ENCODE measurements around the gene RAD9B. TPM values are rescaled to one million over a fixed set of nuclear protein-coding genes. Genes with fewer than 3 reads are reported as not detected.

The RAD9B gene
- polyA plus RNA-seq, 2 of the 4 experiments (the other 2 are of a cell fraction) = 0.18 to 0.66 TPM

Small RNA genes lying within 50 kb of the gene (small RNA-seq; reads per million reads assigned to genes)
- 0 reads per million in 6 experiments for gene RF00278

Other genes with a start within 250 kb of the RAD9B start
- 415 and 431 TPM in 2 replicates for gene ATP2A2, start 221.1 kb upstream of the RAD9B start, polyA plus RNA-seq (2011; rRNA removed)
- 328 to 356 TPM (median 342 TPM) in 3 replicates for gene ATP2A2, start 221.1 kb upstream of the RAD9B start, polyA plus RNA-seq (2017; fragmentation: RNase III; extraction: RNeasy Plus Mini Kit Qiagen cat#74134 plus additional on column Dnase treatment)
- gene ANAPC7, start 98.6 kb upstream of the RAD9B start, polyA plus RNA-seq (2011; rRNA removed) = 107 and 122 TPM in 2 replicates
- 66.1 to 74.0 TPM (median 70.6 TPM) in 3 replicates for gene ANAPC7, start 98.6 kb upstream of the RAD9B start, polyA plus RNA-seq (2017; fragmentation: RNase III; extraction: RNeasy Plus Mini Kit Qiagen cat#74134 plus additional on column Dnase treatment)
- 83.3 and 171 TPM in 2 replicates for gene ARPC3, start 52.0 kb upstream of the RAD9B start, polyA plus RNA-seq (2011; rRNA removed)
- gene ARPC3, start 52.0 kb upstream of the RAD9B start, polyA plus RNA-seq (2017; fragmentation: RNase III; extraction: RNeasy Plus Mini Kit Qiagen cat#74134 plus additional on column Dnase treatment) = 718 to 772 TPM (median 750 TPM) in 3 replicates
- gene GPN3, start 34.1 kb upstream of the RAD9B start, polyA plus RNA-seq (2011; rRNA removed) = 47.2 and 63.8 TPM in 2 replicates
- gene GPN3, start 34.1 kb upstream of the RAD9B start, polyA plus RNA-seq (2017; fragmentation: RNase III; extraction: RNeasy Plus Mini Kit Qiagen cat#74134 plus additional on column Dnase treatment) = 39.2 to 42.3 TPM (median 39.5 TPM) in 3 replicates
- gene FAM216A, start 33.5 kb upstream of the RAD9B start, polyA plus RNA-seq (2011; rRNA removed) = 27.9 and 40.6 TPM in 2 replicates
- 18.1 to 22.6 TPM (median 18.1 TPM) in 3 replicates for gene FAM216A, start 33.5 kb upstream of the RAD9B start, polyA plus RNA-seq (2017; fragmentation: RNase III; extraction: RNeasy Plus Mini Kit Qiagen cat#74134 plus additional on column Dnase treatment)
- 213 and 230 TPM in 2 replicates for gene VPS29, start 220 bp upstream of the RAD9B start, polyA plus RNA-seq (2011; rRNA removed)
- 180 to 188 TPM (median 183 TPM) in 3 replicates for gene VPS29, start 220 bp upstream of the RAD9B start, polyA plus RNA-seq (2017; fragmentation: RNase III; extraction: RNeasy Plus Mini Kit Qiagen cat#74134 plus additional on column Dnase treatment)
- 27.1 and 30.3 TPM in 2 replicates for gene PPTC7, start 81.0 kb downstream of the RAD9B start, polyA plus RNA-seq (2011; rRNA removed)
- 13.8 to 15.1 TPM (median 14.7 TPM) in 3 replicates for gene PPTC7, start 81.0 kb downstream of the RAD9B start, polyA plus RNA-seq (2017; fragmentation: RNase III; extraction: RNeasy Plus Mini Kit Qiagen cat#74134 plus additional on column Dnase treatment)
- gene TCTN1, start 111.8 kb downstream of the RAD9B start, polyA plus RNA-seq (2011; rRNA removed) = 56.9 and 62.2 TPM in 2 replicates
- gene TCTN1, start 111.8 kb downstream of the RAD9B start, polyA plus RNA-seq (2017; fragmentation: RNase III; extraction: RNeasy Plus Mini Kit Qiagen cat#74134 plus additional on column Dnase treatment) = 26.3 to 27.8 TPM (median 26.5 TPM) in 3 replicates
- gene HVCN1, start 186.8 kb downstream of the RAD9B start, polyA plus RNA-seq (2011; rRNA removed) = 1.1 TPM in 2 replicates
- gene HVCN1, start 186.8 kb downstream of the RAD9B start, polyA plus RNA-seq (2017; fragmentation: RNase III; extraction: RNeasy Plus Mini Kit Qiagen cat#74134 plus additional on column Dnase treatment) = 0.20 to 0.46 TPM (median 0.34 TPM) in 3 replicates
- 210 and 258 TPM in 2 replicates for gene PPP1CC, start 240.6 kb downstream of the RAD9B start, polyA plus RNA-seq (2011; rRNA removed)
- gene PPP1CC, start 240.6 kb downstream of the RAD9B start, polyA plus RNA-seq (2017; fragmentation: RNase III; extraction: RNeasy Plus Mini Kit Qiagen cat#74134 plus additional on column Dnase treatment) = 131 to 139 TPM (median 131 TPM) in 3 replicates